OCI-LY7 (cell line): Measurements from ENCODE around the gene ACSL3. TPM values are rescaled to one million over a fixed set of nuclear protein-coding genes. Genes with fewer than 3 reads are reported as not detected.

Experiments
- BruUV-seq: library from RNA; stranded (reverse); fragments of 400-500 nt; replicated peaks from 2 replicates; lab custom pipeline; 2021; lab: Mats Ljungman, UMichigan
- CTCF ChIA-PET: fragments of 300-600 bp; sonication (Branson Sonifier 250); formaldehyde crosslinking; loops from one replicate; lab custom pipeline; 2022; ENCODE audit warnings: antibody characterized with exemption; ENCODE audit not compliant: unreplicated experiment; lab: Charles Lee
- POLR2A ChIA-PET: fragments of 300-600 bp; sonication (Branson Sonifier 250); formaldehyde crosslinking; loops from one replicate; lab custom pipeline; 2022; ENCODE audit warnings: antibody characterized with exemption; lab: Charles Lee
- DNase-seq: peaks from one replicate; pipeline ENCODE4 v3.0.0-alpha.2; 2015; ENCODE audit warnings: low spot score
- H2AFZ ChIP-seq: fragments of 200-600 bp; sonication (generic), shearing (Covaris generic); 2 replicates; pipeline ENCODE4 v1.6.1; 2014; ENCODE audit warnings: mild to moderate bottlenecking, antibody characterized with exemption, low read length, moderate library complexity
- H3K27ac ChIP-seq: fragments of 200-600 bp; sonication (generic); 2 replicates; pipeline ENCODE4 v1.5.1; 2014; ENCODE audit warnings: mixed run types, low read depth, mild to moderate bottlenecking, moderate library complexity, low read length, inconsistent platforms; ENCODE audit not compliant: poor library complexity, severe bottlenecking
- H3K36me3 ChIP-seq: fragments of 200-600 bp; sonication (generic); 2 replicates; pipeline ENCODE4 v1.6.1; 2014; ENCODE audit warnings: mild to moderate bottlenecking, antibody characterized with exemption, low read length, moderate library complexity, mixed read lengths; ENCODE audit not compliant: insufficient read depth
- H3K4me1 ChIP-seq: fragments of 200-600 bp; sonication (generic); 2 replicates; pipeline ENCODE4 v1.5.1; 2014; ENCODE audit warnings: mild to moderate bottlenecking, low read length; ENCODE audit not compliant: insufficient read depth, poor library complexity, severe bottlenecking
- H3K4me2 ChIP-seq: fragments of 200-600 bp; sonication (generic); 2 replicates; pipeline ENCODE4 v1.6.1; 2014; ENCODE audit warnings: mild to moderate bottlenecking, low read length
- H3K4me3 ChIP-seq: fragments of 200-600 bp; sonication (generic); 2 replicates; pipeline ENCODE4 v1.5.1; 2014; ENCODE audit warnings: mild to moderate bottlenecking, low read depth, low read length; ENCODE audit not compliant: poor library complexity, severe bottlenecking
- H3K79me2 ChIP-seq: fragments of 200-600 bp; sonication (generic); 2 replicates; pipeline ENCODE4 v1.6.1; 2016; ENCODE audit warnings: low read depth, mild to moderate bottlenecking, low read length, moderate library complexity, mixed read lengths; ENCODE audit not compliant: insufficient read depth
- H3K9me2 ChIP-seq: fragments of 200-600 bp; sonication (generic); 2 replicates; pipeline ENCODE4 v1.6.1; 2016; ENCODE audit warnings: mild to moderate bottlenecking, low read length, mixed read lengths; ENCODE audit not compliant: insufficient read depth
- H3K9me3 ChIP-seq: fragments of 200-600 bp; sonication (generic); 2 replicates; pipeline ENCODE4 v1.6.1; 2014; ENCODE audit warnings: mild to moderate bottlenecking, mixed run types, low read length, mixed read lengths
- H4K20me1 ChIP-seq: fragments of 200-600 bp; sonication (generic); 2 replicates; pipeline ENCODE4 v1.6.1; 2014; ENCODE audit warnings: mild to moderate bottlenecking, antibody characterized with exemption, low read length, moderate library complexity, mixed read lengths; ENCODE audit not compliant: insufficient read depth
- CTCF ChIP-seq: fragments of 200-600 bp; sonication (generic); conservative IDR thresholded peaks from 2 replicates; pipeline ENCODE4 v1.5.1; 2014; ENCODE audit warnings: mild to moderate bottlenecking, antibody characterized with exemption, low read length, moderate library complexity, mixed read lengths
- EZH2phosphoT487 ChIP-seq: fragments of 200-600 bp; sonication (generic); IDR thresholded peaks from 2 replicates; pipeline ENCODE4 v1.6.1; 2018; ENCODE audit warnings: low read depth, borderline replicate concordance, mild to moderate bottlenecking, mixed run types, antibody characterized with exemption, low read length, moderate library complexity, mixed read lengths
- intact Hi-C: fragments of 100-400 bp; cut with micrococcal nuclease; formaldehyde crosslinking; loops from one replicate; pipeline ENCODE4 v1.10.0; 2022; ENCODE audit not compliant: unreplicated experiment
- total RNA-seq, 2 experiments: library from RNA; depleted of rRNA in 1 of 2; stranded (reverse); fragments of >200 nt in 1 of 2; shearing (Covaris generic) in 1 of 2; gene quantifications; 2 replicates each; pipeline ENCODE4 v1.2.3, GENCODE V29; 2014 to 2022

ACSL3 gene
- total RNA-seq, 2 experiments from 2014 or later: 62.6 to 83.2 TPM

- Histone ChIP-seq H3K27ac (no peak overlapping the region), H4K20me1 (no peaks in the 10 kb centered on the region), H3K9me2 (no peaks in the 10 kb centered on the region), H2AFZ (no peak overlapping the region), H3K79me2 (no peaks in the 10 kb centered on the region), H3K36me3 (no peaks in the 10 kb centered on the region), H3K4me2 (no peak overlapping the region), H3K9me3 (no peaks in the 10 kb centered on the region), H3K4me3 (no peak overlapping the region), H3K4me1 (no peaks in the 10 kb centered on the region)
- ChIA-PET CTCF (no interaction called here), POLR2A (no interaction called here)
- no TSS peak for BruUV-seq
- intact Hi-C loops: no loop called here
- DNase-seq: no peak
- TF ChIP-seq CTCF (no peak), EZH2phosphoT487 (no peak)
These were observed 108.7 kb downstream of the ACSL3 start for GRCh38 chr2:222969491-222969890.

- Histone ChIP-seq H3K4me3 (no peak overlapping the region), H3K9me3 (no peaks in the 10 kb centered on the region), H4K20me1 (no peaks in the 10 kb centered on the region), H3K36me3 (no peaks in the 10 kb centered on the region), H3K79me2 (no peaks in the 10 kb centered on the region), H3K9me2 (no peaks in the 10 kb centered on the region), H2AFZ (no peak overlapping the region), H3K4me1 (no peaks in the 10 kb centered on the region), H3K27ac (no peak overlapping the region), H3K4me2 (no peak overlapping the region)
- DNase-seq: no peak
- no TSS peak for BruUV-seq
- intact Hi-C loops: loop anchor here (10.0 kb wide), 1 partner anchor 632 kb away; the partner anchor contains the start of gene SCG2
- ChIA-PET CTCF (interaction anchor here (1.6 kb wide), 1 partner anchor 9 kb away, joined by 10 read pairs; no protein-coding TSS in a partner anchor), POLR2A (interaction anchor here (1.4 to 2.7 kb wide), 2 partner anchors 10 to 13 kb away, joined by 3 to 10 read pairs; no protein-coding TSS in a partner anchor)
- no peak for TF ChIP-seq CTCF
- no peak for TF ChIP-seq EZH2phosphoT487
These were observed 111.6 kb downstream of the ACSL3 start for GRCh38 chr2:222972420-222972819.

- CTCF ChIA-PET: no interaction called here
- intact Hi-C loops: loop anchor here (10.0 kb wide), 1 partner anchor 632 kb away; the partner anchor contains the start of gene SCG2
- no peaks in the 10 kb centered on the region for H3K36me3 ChIP-seq
These were observed 112.4 kb downstream of the ACSL3 start for GRCh38 chr2:222973237-222973636.

More at GRCh38 chr2:222973237-222973636, 112.4 kb downstream of the ACSL3 start:
- Histone ChIP-seq H2AFZ (no peak overlapping the region), H3K27ac (no peak overlapping the region), H3K4me2 (no peak overlapping the region), H3K79me2 (no peaks in the 10 kb centered on the region), H3K4me1 (no peaks in the 10 kb centered on the region), H3K9me2 (no peaks in the 10 kb centered on the region), H4K20me1 (no peaks in the 10 kb centered on the region), H3K9me3 (no peaks in the 10 kb centered on the region), H3K4me3 (no peak overlapping the region)
- no peak for DNase-seq
- POLR2A ChIA-PET: no interaction called here
- BruUV-seq: no TSS peak
- TF ChIP-seq EZH2phosphoT487 (no peak), CTCF (no peak)
